Fibroblast of lung (primary cell): ENCODE data around the gene STARD3. TPM values are rescaled to one million over a fixed set of nuclear protein-coding genes. Genes with fewer than 3 reads are reported as not detected.

ENCODE experiments used
- DNase-seq, 2 donors: peaks; one replicate each; pipeline versions ENCODE4 v3.0.0 to v3.0.0-alpha.2; 2010; ENCODE audit warnings: low read depth in 2 of 2
- H2AFZ ChIP-seq: 2 replicates; pipeline ENCODE4 v1.5.1; 2012; ENCODE audit warnings: low read length, control low read depth, inconsistent platforms
- H3K27ac ChIP-seq: 2 replicates; pipeline ENCODE4 v1.5.1; 2011; ENCODE audit warnings: low read length, control low read depth; ENCODE audit not compliant: insufficient read depth
- H3K27me3 ChIP-seq: 2 replicates; pipeline ENCODE4 v1.5.1; 2011; ENCODE audit warnings: mild to moderate bottlenecking, low read length; ENCODE audit not compliant: control insufficient read depth, insufficient read depth
- H3K36me3 ChIP-seq: 2 replicates; pipeline ENCODE4 v1.5.1; 2011; ENCODE audit warnings: low read length; ENCODE audit not compliant: control insufficient read depth, insufficient read depth
- H3K4me1 ChIP-seq: 2 replicates; pipeline ENCODE4 v1.5.1; 2011; ENCODE audit warnings: low read length; ENCODE audit not compliant: control insufficient read depth, insufficient read depth; ENCODE audit errors: extremely low read depth
- H3K4me2 ChIP-seq: 2 replicates; pipeline ENCODE4 v1.5.1; 2011; ENCODE audit warnings: low read length, control low read depth; ENCODE audit not compliant: insufficient read depth; ENCODE audit errors: extremely low read depth
- H3K4me3 ChIP-seq, 4 experiments: fragments of 200-600 bp in 1 of 4; sonication (generic) in 1 of 4; replicated peaks in 1 of 4; 2 replicates each; pipeline ENCODE4 v1.5.1; 2011 to 2016; ENCODE audit warnings: low read length in 4 of 4, low read depth in 3 of 4, mild to moderate bottlenecking in 3 of 4, control low read depth in 2 of 4, inconsistent platforms in 1 of 4, mixed read lengths in 1 of 4; ENCODE audit not compliant: insufficient read depth in 1 of 4; ENCODE audit errors: control extremely low read depth in 1 of 4
- H3K79me2 ChIP-seq: 2 replicates; pipeline ENCODE4 v1.5.1; 2012; ENCODE audit warnings: mild to moderate bottlenecking, low read length, inconsistent platforms; ENCODE audit not compliant: control insufficient read depth, insufficient read depth
- H3K9ac ChIP-seq: 2 replicates; pipeline ENCODE4 v1.5.1; 2011; ENCODE audit warnings: mild to moderate bottlenecking, low read length, control low read depth; ENCODE audit not compliant: insufficient read depth
- H3K9me3 ChIP-seq: 2 replicates; pipeline ENCODE4 v1.5.1; 2012; ENCODE audit warnings: low read depth, low read length; ENCODE audit not compliant: control insufficient read depth, insufficient read depth
- H4K20me1 ChIP-seq: 2 replicates; pipeline ENCODE4 v1.5.1; 2011; ENCODE audit warnings: low read length; ENCODE audit not compliant: control insufficient read depth, insufficient read depth; ENCODE audit errors: extremely low read depth
- EZH2 ChIP-seq: IDR thresholded peaks from 2 replicates; pipeline ENCODE4 v1.5.1; 2012; ENCODE audit warnings: low read length, control low read depth, mild to moderate bottlenecking; ENCODE audit errors: missing control alignments
- polyA plus RNA-seq, 2 donors: library from polyadenylated mRNA; depleted of rRNA in 1 of 2; stranded (reverse) in 1 of 2; unstranded in 1 of 2; fragments of >200 nt; gene quantifications; 2 replicates each; pipeline ENCODE4 v1.2.1, GENCODE V29; 2011 to 2012; ENCODE audit warnings: missing spikeins in 1 of 2
- total RNA-seq: library from RNA; depleted of rRNA; stranded (reverse); fragments of >200 nt; gene quantifications from 2 replicates; pipeline ENCODE4 v1.2.1, GENCODE V29; 2014
- TF ChIP-seq, protein P1 (sequence below), 2 donors: IDR thresholded peaks in 1 of 2; conservative IDR thresholded peaks in 1 of 2; 1 replicate in 1 of 2; 2 replicates in 1 of 2; pipeline ENCODE4 v1.5.1; 2011 to 2012; ENCODE audit warnings: low read length in 2 of 2, control low read depth in 1 of 2, inconsistent platforms in 1 of 2, low read depth in 1 of 2, mild to moderate bottlenecking in 1 of 2

STARD3 gene
- total and polyA plus RNA-seq, 2 donors (not counting 1 experiment from before 2014, with no cell fraction given): 30.4 to 31.7 TPM

- Histone ChIP-seq H3K36me3 (no peaks in the 10 kb centered on the region), H2AFZ (no peak overlapping the region), H4K20me1 (no peaks in the 10 kb centered on the region), H3K9ac (no peak overlapping the region), H3K9me3 (no peaks in the 10 kb centered on the region), H3K27ac (no peak overlapping the region), H3K79me2 (no peaks in the 10 kb centered on the region), H3K4me1 (no peaks in the 10 kb centered on the region), H3K4me3 (no peak overlapping the region), H3K4me2 (no peak overlapping the region), H3K27me3 (peaks cover 61% of the 10 kb centered on the region)
- TF ChIP-seq EZH2: peak; percentile 84
- TF ChIP-seq, protein P1, sequence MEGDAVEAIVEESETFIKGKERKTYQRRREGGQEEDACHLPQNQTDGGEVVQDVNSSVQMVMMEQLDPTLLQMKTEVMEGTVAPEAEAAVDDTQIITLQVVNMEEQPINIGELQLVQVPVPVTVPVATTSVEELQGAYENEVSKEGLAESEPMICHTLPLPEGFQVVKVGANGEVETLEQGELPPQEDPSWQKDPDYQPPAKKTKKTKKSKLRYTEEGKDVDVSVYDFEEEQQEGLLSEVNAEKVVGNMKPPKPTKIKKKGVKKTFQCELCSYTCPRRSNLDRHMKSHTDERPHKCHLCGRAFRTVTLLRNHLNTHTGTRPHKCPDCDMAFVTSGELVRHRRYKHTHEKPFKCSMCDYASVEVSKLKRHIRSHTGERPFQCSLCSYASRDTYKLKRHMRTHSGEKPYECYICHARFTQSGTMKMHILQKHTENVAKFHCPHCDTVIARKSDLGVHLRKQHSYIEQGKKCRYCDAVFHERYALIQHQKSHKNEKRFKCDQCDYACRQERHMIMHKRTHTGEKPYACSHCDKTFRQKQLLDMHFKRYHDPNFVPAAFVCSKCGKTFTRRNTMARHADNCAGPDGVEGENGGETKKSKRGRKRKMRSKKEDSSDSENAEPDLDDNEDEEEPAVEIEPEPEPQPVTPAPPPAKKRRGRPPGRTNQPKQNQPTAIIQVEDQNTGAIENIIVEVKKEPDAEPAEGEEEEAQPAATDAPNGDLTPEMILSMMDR (conservative IDR thresholded peaks at IDR 0.05 in 1 of 2, IDR thresholded peaks at IDR 0.05 in 1 of 2; ENCODE audit: low read depth in 1 of 2, low read length in 2 of 2): no peak
- no peak for DNase-seq
These were observed 40.2 kb upstream of the STARD3 start for GRCh38 chr17:39596543-39597267.

- Histone ChIP-seq H3K4me3 (no peak overlapping the region), H3K27me3 (peaks cover 69% of the 10 kb centered on the region), H3K27ac (no peak overlapping the region), H3K9ac (no peak overlapping the region), H4K20me1 (no peaks in the 10 kb centered on the region), H3K4me1 (no peaks in the 10 kb centered on the region), H3K36me3 (no peaks in the 10 kb centered on the region), H3K9me3 (no peaks in the 10 kb centered on the region), H3K79me2 (no peaks in the 10 kb centered on the region), H3K4me2 (no peak overlapping the region), H2AFZ (no peak overlapping the region)
- no peak for DNase-seq
- no peak for TF ChIP-seq EZH2
- TF ChIP-seq, protein P1 (conservative IDR thresholded peaks at IDR 0.05 in 1 of 2, IDR thresholded peaks at IDR 0.05 in 1 of 2; ENCODE audit: low read depth in 1 of 2, low read length in 2 of 2): no peak
These were observed 39.4 kb upstream of the STARD3 start for GRCh38 chr17:39597372-39598046.

GRCh38 chr17:39598047-39598481 is 38.9 kb upstream of the STARD3 start:
- TF ChIP-seq, protein P1 (conservative IDR thresholded peaks at IDR 0.05 in 1 of 2, IDR thresholded peaks at IDR 0.05 in 1 of 2; ENCODE audit: low read depth in 1 of 2, low read length in 2 of 2): no peak
- peak; percentile 74 for TF ChIP-seq EZH2
- Histone ChIP-seq H3K27ac (no peak overlapping the region), H2AFZ (no peak overlapping the region), H4K20me1 (no peaks in the 10 kb centered on the region), H3K9me3 (no peaks in the 10 kb centered on the region), H3K4me1 (no peaks in the 10 kb centered on the region), H3K9ac (no peak overlapping the region), H3K4me3 (no peak overlapping the region), H3K27me3 (peaks cover 74% of the 10 kb centered on the region), H3K4me2 (no peak overlapping the region), H3K79me2 (no peaks in the 10 kb centered on the region), H3K36me3 (no peaks in the 10 kb centered on the region)
- DNase-seq: no peak
